ENCODE results near the gene FSTL1.

- TF ChIP-seq MAX (IDR thresholded peaks at IDR 0.05; ENCODE audit: low read depth, low read length) (no peak), POLR2A (IDR thresholded peaks at IDR 0.05; ENCODE audit: extremely low read depth, insufficient read length) (no peak), CTCF (IDR thresholded peaks at IDR 0.05; ENCODE audit: low read depth, low read length) (no peak)
These were observed 54.3 kb downstream of the FSTL1 start for GRCh38 chr3:120396469-120396868.
